Liver (tissue), 9 donors: ENCODE data around the gene MOV10L1. TPM values are rescaled to one million over a fixed set of nuclear protein-coding genes. Genes with fewer than 3 reads are reported as not detected.

Source experiments
- DNase-seq: peaks from one replicate; pipeline ENCODE4 v3.0.0-alpha.2; 2017; ENCODE audit warnings: low spot score
- H3K27ac ChIP-seq, 2 donors: one replicate each; pipeline ENCODE4 v1.7.0; 2013; ENCODE audit warnings: inconsistent platforms in 2 of 2, low read length in 2 of 2, control low read depth in 1 of 2, low read depth in 1 of 2, mild to moderate bottlenecking in 1 of 2
- H3K27me3 ChIP-seq, 4 donors: one replicate each; pipeline versions ENCODE4 v1.6.1 to v1.7.0; 2013; ENCODE audit warnings: low read length in 3 of 4, inconsistent platforms in 1 of 4, mild to moderate bottlenecking in 1 of 4, moderate library complexity in 1 of 4; ENCODE audit not compliant: control insufficient read depth in 4 of 4, insufficient read depth in 4 of 4
- H3K36me3 ChIP-seq, 4 donors: one replicate each; pipeline versions ENCODE4 v1.6.1 to v1.7.0; 2013; ENCODE audit warnings: low read length in 3 of 4, mild to moderate bottlenecking in 3 of 4, low read depth in 1 of 4, moderate library complexity in 1 of 4; ENCODE audit not compliant: control insufficient read depth in 4 of 4, insufficient read depth in 3 of 4
- H3K4me1 ChIP-seq, 4 donors: one replicate each; pipeline versions ENCODE4 v1.6.1 to v1.7.0; 2013; ENCODE audit warnings: low read length in 3 of 4, mild to moderate bottlenecking in 3 of 4, moderate library complexity in 1 of 4; ENCODE audit not compliant: control insufficient read depth in 4 of 4, insufficient read depth in 4 of 4
- H3K4me3 ChIP-seq, 3 donors: one replicate each; pipeline versions ENCODE4 v1.6.1 to v1.7.0; 2013; ENCODE audit warnings: low read length in 3 of 3, control low read depth in 1 of 3, low read depth in 1 of 3, mild to moderate bottlenecking in 1 of 3
- H3K9ac ChIP-seq, 2 donors: one replicate each; pipeline ENCODE4 v1.7.0; 2013; ENCODE audit warnings: low read length in 2 of 2, mild to moderate bottlenecking in 2 of 2, moderate library complexity in 2 of 2, control low read depth in 1 of 2, low read depth in 1 of 2
- H3K9me3 ChIP-seq, 4 donors: one replicate each; pipeline versions ENCODE4 v1.6.1 to v1.7.0; 2013; ENCODE audit warnings: low read length in 3 of 4; ENCODE audit not compliant: control insufficient read depth in 4 of 4
- EGR1 ChIP-seq, 2 donors: IDR thresholded peaks; 2 replicates each; pipeline ENCODE4 v1.6.1; 2016 to 2018; ENCODE audit warnings: antibody characterized with exemption in 2 of 2, low read depth in 2 of 2
- FOXA1 ChIP-seq: IDR thresholded peaks from 2 replicates; pipeline ENCODE4 v1.6.1; 2016; ENCODE audit warnings: antibody characterized with exemption
- FOXA2 ChIP-seq: IDR thresholded peaks from 2 replicates; pipeline ENCODE4 v1.6.1; 2016; ENCODE audit warnings: antibody characterized with exemption
- GABPA ChIP-seq, 2 donors: IDR thresholded peaks in 1 of 2; conservative IDR thresholded peaks in 1 of 2; 2 replicates each; pipeline ENCODE4 v1.6.1; 2016; ENCODE audit warnings: antibody characterized with exemption in 2 of 2, mild to moderate bottlenecking in 1 of 2, moderate library complexity in 1 of 2
- HNF4A ChIP-seq, 2 donors: conservative IDR thresholded peaks; 2 replicates each; pipeline ENCODE4 v1.6.1; 2016; ENCODE audit warnings: antibody characterized with exemption in 2 of 2, mild to moderate bottlenecking in 2 of 2
- HNF4G ChIP-seq: IDR thresholded peaks from 2 replicates; pipeline ENCODE4 v1.6.1; 2016; ENCODE audit warnings: antibody characterized with exemption
- JUND ChIP-seq, 2 donors: IDR thresholded peaks; 2 replicates each; pipeline ENCODE4 v1.6.1; 2016; ENCODE audit warnings: antibody characterized with exemption in 2 of 2
- MAX ChIP-seq: IDR thresholded peaks from 2 replicates; pipeline ENCODE4 v1.6.1; 2016; ENCODE audit warnings: antibody characterized with exemption
- NR2F2 ChIP-seq: IDR thresholded peaks from 2 replicates; pipeline ENCODE4 v1.6.1; 2016; ENCODE audit warnings: antibody characterized with exemption
- RXRA ChIP-seq, 2 donors: IDR thresholded peaks; 2 replicates each; pipeline ENCODE4 v1.6.1; 2017 to 2018; ENCODE audit warnings: antibody characterized with exemption in 2 of 2, mild to moderate bottlenecking in 1 of 2
- SP1 ChIP-seq: IDR thresholded peaks from 2 replicates; pipeline ENCODE4 v1.6.1; 2018; ENCODE audit warnings: antibody characterized with exemption, mild to moderate bottlenecking
- TAF1 ChIP-seq: conservative IDR thresholded peaks from 2 replicates; pipeline ENCODE4 v1.6.1; 2016; ENCODE audit warnings: antibody characterized with exemption, mild to moderate bottlenecking
- YY1 ChIP-seq: IDR thresholded peaks from 2 replicates; pipeline ENCODE4 v1.6.1; 2016; ENCODE audit warnings: antibody characterized with exemption, mild to moderate bottlenecking
- WGBS: extraction: QIAGEN DNeasy Blood & Tissue Kit; methylation state at CpG from one replicate; pipeline ENCODE4 v1.1.7; 2013; 5-methylcytosine and 5-hydroxymethylcytosine counted together
- polyA plus RNA-seq, 2 donors: library from polyadenylated mRNA; stranded (reverse) in 1 of 2; unstranded in 1 of 2; fragments of 200-250 nt in 1 of 2; fragments of >200 nt in 1 of 2; fragmentation: Nextera tagmentation in 1 of 2; extraction: Ambion mirVana in 1 of 2; gene quantifications; one replicate each; pipeline versions ENCODE4 v1.2.1 to v1.2.3, GENCODE V29; 2013 to 2015
- total RNA-seq, 2 donors: library from RNA; depleted of rRNA; stranded (reverse); fragments of >200 nt; gene quantifications; one replicate each; pipeline ENCODE4 v1.2.3, GENCODE V29; 2014
- TF ChIP-seq, protein P1 (sequence below): IDR thresholded peaks from 2 replicates; pipeline ENCODE4 v1.6.1; 2016; ENCODE audit warnings: antibody characterized with exemption
- donor health status: healthy.
- donor health status: healthy.
- donor health status: healthy.
- donor health status: healthy.
- donor health status: healthy.

The MOV10L1 gene
- total and polyA plus RNA-seq, 4 donors = 0.07 to 0.47 (median 0.17) TPM

DNA sequence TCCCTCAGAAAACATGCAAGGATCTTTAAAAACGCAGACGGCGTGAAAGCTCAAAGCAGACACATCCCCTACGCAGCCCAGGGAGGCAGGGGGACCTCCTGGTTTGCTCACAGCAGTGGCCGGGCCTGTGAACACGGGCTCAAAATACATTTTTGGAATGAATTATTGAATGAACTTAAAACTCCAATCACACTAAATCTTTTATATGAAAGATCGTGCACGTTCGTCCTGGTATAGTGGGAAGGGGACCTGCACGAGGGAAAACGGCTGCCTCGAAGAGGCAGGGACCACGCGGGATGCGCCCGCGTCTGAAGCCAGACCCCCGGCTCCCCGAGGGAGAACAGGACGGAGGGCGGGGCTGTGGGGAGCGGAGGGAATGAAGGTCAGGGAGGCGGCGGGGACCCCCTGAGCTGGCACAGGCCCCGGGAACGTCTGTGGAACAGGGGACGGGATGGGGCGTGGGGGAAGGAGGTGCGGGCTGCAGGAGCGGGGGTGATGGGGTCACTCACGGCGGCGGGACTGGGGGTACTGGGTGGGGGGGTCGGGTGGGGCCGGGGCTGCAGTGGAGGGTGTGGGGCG is 79.5 kb downstream of the MOV10L1 start (continued):
- TF ChIP-seq, protein P1, sequence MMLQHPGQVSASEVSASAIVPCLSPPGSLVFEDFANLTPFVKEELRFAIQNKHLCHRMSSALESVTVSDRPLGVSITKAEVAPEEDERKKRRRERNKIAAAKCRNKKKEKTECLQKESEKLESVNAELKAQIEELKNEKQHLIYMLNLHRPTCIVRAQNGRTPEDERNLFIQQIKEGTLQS = no peak
- no peak for TF ChIP-seq HNF4A (conservative IDR thresholded peaks at IDR 0.05)

DNA sequence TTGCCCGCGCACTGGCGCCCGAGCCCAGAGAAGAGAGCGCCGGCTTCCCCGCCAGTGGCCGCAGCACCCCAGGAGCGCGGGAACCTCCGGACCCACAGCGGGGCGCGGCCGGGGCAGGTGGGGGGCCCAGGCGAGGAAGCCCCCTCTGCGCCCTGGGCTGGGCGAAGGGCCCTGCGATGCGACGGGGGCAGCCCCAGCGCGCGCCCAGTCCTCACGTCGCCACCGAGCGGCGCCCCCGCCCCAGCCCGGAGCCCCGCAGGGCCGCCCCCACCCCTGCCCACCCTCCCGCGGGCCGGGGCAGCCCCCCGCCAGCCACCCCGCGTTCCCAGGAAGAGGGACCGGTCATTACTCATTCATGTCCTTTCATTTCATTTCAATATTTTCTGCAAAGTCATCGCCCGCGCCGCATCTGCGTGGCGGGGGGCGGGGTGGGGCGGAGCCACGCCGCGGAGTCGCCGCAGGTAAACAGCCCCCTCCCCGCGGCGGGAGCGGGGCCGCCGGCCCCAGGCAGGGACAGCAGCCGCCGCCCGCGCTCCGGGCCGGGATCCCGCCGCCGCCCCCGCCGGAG is 80.1 kb downstream of the MOV10L1 start:
- no peaks in the 10 kb centered on the region for H3K27me3 ChIP-seq
- no peak overlapping the region for H3K9ac ChIP-seq
- H3K36me3 ChIP-seq = no peaks in the 10 kb centered on the region
- H3K27ac ChIP-seq = no peak overlapping the region
- H3K9me3 ChIP-seq = no peaks in the 10 kb centered on the region
- 1% methylated on average over 70 of the region's 70 CpGs for WGBS
- no peak for TF ChIP-seq MAX
- no peak for TF ChIP-seq FOXA1
- TF ChIP-seq FOXA2 = no peak
- TF ChIP-seq, protein P1 = no peak
- no peak for TF ChIP-seq YY1
- no peak for TF ChIP-seq JUND (IDR thresholded peaks at IDR 0.05)
- no peak for TF ChIP-seq GABPA (IDR thresholded peaks at IDR 0.05 in 1 of 2, conservative IDR thresholded peaks at IDR 0.05 in 1 of 2)
- TF ChIP-seq NR2F2 = no peak
- no peak for TF ChIP-seq HNF4A (conservative IDR thresholded peaks at IDR 0.05)
- TF ChIP-seq SP1 = no peak
- TF ChIP-seq HNF4G = no peak
- no peak for TF ChIP-seq RXRA (IDR thresholded peaks at IDR 0.05)
- TF ChIP-seq TAF1 = no peak
- peaks cover 0 to 19% (median 11%) of the 10 kb centered on the region in 4 donors for H3K4me1 ChIP-seq
- DNase-seq = no peak
- H3K4me3 ChIP-seq = peak overlapping the region in 1 of 3 donors; percentile 88

DNA sequence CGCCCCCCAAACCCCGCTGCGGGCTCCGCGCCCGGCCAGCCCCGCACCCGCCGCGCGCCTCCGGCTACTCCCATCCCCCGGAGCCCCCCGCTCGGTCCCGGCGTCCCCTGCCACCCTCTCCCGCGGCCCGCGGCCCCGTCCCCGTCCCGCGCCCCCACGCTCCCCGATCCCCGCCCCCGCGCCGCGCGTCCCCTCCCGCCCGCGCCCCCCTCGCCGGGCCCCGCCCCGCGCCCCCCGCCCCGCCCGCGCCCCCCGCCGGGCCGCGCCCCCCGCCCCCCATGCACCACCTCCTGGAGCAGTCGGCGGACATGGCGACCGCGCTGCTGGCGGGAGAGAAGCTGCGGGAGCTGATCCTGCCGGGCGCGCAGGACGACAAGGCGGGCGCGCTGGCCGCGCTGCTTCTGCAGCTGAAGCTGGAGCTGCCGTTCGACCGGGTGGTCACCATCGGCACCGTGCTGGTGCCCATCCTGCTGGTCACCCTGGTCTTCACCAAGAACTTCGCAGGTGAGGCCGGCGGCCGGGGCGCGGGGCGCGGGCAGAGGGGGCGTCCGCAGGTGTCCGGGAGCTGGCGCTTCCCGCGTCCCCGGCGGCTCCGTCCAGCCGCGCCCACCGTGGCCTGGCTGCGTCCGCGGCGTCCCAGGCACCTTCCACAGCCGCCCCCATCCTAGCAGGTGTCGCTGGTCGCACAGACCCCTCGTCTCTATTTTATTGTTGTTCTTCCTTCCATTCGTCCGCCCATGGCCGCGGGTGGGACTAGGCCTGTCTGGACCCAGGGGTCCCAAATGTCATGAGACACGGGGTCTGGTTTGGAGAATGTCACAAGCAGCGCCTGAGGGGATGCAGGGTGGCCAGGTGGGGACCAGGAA is 80.9 kb downstream of the MOV10L1 start, which contains the start of gene PANX2:
PANX2 (plus strand) TSS at position 279 of the 866 bp plus-strand sequence; CDS start at position 279, 0 bp downstream.
- Histone ChIP-seq H3K9ac (no peak within 1 kb of the TSS), H3K27me3 (no peaks in the 10 kb centered on the region), H3K4me3 (peak within 1 kb of the TSS in 1 of 3 donors; percentile 88), H3K36me3 (no peaks in the 10 kb centered on the region), H3K4me1 (peaks cover 0 to 19% (median 11%) of the 10 kb centered on the region in 4 donors), H3K27ac (peak within 1 kb of the TSS in 1 of 2 donors; percentile 40), H3K9me3 (no peaks in the 10 kb centered on the region)
- TF ChIP-seq HNF4G (no peak), FOXA2 (no peak), EGR1 (IDR thresholded peaks at IDR 0.05; ENCODE audit: low read depth in 2 of 2) (no peak), JUND (IDR thresholded peaks at IDR 0.05) (no peak)
- 9% methylated on average over 105 of the region's 105 CpGs for WGBS
- no peak for DNase-seq
